HG03342 (cell line): Measurements from ENCODE around the gene HSP90AA1.
"Not testable (repeated sequence)": the region's sequence is repeated elsewhere in the genome, so short reads cannot be mapped to it uniquely, and the experiment has no call there.

Experiments used
- ATAC-seq: cut with Tn5 transposase; IDR thresholded peaks from one replicate; pipeline ENCODE4 v1.9.1; 2021; ENCODE audit warnings: mild to moderate bottlenecking, moderate library complexity; ENCODE audit not compliant: unreplicated experiment

The HSP90AA1 gene

DNA sequence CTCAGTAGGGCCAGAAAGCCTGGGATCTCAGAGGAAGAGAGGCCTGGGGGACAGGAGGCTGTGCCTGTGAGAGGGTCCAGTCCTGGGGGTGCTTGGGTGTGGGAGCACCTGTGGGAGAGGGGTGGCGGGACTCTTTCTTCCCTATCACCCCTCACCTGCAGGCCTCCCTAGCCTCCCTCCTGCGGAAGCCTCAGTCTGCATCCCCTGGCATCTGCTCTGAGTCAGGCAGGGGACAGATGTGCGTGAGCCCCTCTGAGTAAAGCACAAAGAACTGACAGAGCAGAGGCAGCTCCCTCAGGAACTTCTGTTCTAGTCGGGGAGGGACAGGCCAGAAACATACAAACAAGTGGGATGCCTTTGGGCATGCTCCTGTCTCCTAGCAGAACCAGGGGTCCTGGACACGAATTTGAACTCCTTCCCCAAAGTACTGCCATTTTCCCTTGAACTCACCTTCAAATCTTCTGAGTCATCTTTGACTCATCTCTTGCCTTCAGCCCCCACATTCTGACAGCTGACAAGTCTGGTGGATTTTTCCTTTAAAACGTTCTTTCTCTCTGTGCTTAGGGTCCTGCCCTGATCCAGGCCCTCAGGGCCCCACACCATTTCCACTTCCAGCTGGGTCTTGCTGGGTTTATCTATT, 8.5 kb upstream of the HSP90AA1 start:
- no peak for ATAC-seq

DNA sequence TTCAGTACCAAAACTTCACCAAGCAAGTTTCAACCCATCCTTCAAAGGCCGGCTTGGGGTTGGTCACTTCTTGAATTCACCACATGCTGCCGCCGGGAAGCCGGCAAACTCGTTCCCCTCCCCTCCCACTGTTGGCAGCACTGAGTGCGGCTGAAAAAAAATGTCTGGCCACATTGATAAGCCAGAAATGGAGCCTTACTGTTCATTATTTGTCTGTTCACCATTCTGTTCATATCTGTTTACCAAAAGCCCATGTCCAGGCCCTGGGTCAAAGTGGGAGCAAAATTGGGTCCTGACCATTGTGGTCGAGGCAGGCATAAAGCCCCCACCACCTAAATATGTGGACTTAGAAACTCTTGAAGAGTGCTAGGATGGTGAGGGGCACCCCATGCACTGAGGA, 7.3 kb upstream of the HSP90AA1 start:
- ATAC-seq, result no peak

DNA sequence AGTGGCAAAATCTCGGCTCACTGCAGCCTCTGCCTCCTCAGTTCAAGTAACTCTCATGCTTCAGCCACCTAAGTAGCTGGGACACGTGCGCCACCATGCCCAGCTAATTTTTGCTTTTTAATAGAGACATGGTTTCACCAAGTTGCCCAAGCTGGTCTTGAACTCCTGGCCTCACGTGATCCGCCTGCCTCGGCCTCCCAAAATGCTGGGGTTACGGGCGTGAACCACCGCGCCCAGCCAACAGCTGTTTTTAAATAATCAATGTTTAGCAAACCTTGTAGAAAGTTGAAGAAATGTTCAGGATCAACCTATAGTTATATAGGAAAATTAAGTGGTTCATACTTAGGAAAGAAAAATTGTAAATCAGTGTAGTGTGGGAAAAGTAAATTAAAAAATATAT, 6.0 kb upstream of the HSP90AA1 start:
- ATAC-seq, result no peak

DNA sequence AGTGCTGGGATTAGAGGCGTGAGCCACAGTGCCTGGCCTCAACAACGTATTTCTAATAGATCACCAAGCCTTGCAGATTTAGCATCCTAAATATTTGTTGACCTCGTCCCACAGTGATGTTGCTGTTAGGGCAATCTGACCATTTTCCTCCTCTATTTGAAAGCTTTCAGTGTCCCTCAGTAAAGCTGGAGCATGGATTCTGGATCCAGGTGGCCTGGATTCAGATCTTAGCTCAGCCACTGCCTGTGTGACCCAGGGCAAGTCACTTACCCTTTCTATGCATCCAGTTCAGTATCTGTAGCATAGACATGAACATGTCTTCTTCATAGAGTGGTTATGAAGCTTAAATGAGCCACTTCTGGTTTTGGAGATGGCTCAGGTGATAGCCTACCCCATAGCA, 3.9 kb upstream of the HSP90AA1 start:
- no peak for ATAC-seq

DNA sequence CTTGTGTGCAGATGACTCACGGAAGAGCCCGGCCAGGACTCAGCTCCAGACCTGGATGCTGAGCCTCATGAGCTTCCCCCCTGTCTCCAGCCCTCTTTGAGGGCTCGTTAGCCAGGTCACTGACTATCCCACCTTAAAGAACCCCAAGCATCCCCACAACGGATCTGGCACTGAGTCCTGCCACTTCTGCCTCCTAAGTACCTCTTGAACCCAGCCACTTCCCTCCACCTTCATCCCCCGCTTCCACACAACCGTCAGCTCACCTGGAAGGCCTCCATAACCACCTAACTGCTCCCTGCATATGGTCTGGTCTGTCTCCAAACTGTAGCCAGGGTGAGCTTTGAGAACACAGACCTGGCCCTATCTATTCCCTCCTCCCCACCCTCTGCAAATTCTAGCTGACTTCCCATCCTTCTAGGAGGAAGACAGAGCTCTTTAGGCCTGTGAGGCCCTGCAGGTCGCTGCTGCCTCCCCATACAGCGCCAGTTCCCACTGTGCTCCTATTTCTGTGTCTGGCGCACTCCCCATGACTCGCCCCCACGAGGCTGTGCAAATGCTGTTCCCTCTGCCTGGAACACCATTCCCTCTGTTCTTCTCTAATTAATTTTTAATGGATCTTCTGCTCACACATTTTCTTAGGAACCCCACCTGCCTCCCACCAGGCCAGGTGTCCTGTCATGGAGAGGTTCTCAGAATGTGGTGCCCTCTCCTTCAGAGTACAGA, 2.9 kb upstream of the HSP90AA1 start:
- ATAC-seq, result no peak

DNA sequence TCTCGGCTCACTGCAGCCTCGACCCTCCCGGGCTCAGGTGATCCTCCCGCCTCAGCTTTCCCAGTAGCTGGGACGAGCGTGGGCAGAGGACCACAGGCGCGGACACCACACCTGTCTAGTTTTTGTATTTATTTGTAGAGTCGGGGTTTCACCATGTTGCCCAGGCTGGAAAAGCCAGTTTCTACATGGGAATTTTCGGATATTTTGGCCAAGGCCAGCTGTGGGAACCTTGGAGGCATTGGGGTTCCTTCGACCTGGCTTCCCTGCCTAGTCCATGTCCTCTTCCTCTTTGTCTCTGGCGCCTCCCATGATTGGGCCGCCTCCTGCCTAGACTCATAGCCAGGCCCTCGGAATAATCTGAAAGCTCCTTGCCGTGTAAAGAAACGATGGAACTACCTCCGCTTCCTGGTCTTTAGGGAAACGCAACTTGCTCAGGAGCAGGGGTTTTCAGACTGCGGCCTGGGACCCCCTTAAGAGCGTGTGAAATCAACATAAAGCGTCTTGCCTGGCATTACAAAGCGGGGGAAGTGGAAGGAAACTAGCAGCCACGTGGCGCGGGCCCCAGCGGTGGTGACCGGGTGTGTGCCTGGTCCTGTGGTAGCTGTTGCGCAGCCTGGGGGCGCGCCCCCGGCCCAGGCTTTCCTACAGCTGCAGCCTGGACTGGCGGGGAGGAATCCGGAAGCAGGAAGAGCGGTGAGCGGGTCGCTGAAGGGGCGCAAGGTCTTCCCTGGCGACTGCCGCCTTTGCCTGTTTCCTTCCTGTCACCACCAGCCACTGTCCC, 1.4 kb upstream of the HSP90AA1 start:
- no peak for ATAC-seq

DNA sequence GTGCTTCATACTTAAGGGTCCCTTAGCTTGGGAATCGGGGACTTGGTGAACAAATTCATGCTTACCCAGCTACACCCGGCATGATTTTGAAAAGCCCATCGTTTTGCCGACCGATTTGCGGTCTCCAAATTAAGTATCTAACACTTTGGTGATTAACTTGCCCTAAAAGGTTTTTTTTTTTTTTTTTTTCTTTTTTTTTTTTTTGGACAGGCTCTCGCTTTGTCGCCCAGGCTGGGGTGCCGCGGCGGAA, 843 bp upstream of the HSP90AA1 start:
- no peak for ATAC-seq

DNA sequence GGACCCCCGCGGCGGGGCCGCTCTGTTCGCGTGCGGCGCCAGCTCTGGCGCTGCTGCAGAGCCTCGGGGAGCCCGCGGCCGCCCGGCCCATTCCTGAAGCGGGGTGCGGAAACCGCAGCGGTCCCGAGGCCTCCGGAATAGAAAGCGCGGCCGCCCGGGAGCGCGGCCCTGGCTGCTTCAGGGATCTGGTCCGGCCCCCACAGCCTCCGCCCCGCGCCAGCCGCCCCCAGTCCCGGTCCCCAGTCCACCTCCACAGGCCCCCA, 204 bp downstream of the HSP90AA1 start:
- ATAC-seq, result no peak

DNA sequence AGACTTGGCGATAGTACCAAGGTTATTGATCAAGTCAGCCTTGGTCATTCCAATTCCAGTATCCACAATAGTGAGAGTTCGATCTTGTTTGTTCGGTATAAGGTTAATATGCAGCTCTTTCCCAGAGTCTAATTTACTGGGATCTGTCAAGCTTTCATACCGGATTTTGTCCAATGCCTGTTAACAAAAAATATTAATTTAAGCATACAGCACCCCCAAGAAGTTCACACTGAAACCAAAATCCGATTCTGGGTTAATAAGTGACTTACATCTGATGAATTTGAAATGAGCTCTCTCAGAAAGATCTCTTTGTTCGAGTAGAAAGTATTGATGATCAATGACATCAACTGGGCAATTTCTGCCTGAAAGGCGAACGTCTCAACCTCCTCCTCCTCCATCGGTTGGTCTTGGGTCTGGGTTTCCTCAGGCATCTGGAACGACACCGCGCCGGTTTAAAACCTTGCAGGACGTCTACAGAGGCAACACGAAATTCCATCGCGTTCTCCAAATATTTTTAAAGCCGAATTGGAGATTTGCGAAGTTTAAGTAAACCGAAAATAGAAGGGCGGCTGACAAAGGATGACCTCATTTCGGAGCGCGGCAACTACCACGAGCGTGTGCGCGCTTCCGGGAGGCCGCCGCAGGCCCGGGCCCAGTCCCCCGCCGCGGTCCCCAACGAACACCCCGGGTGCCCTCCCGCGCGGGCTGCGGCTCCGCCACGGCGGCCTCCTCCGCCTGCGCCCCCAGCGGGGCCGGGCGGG, 716 bp downstream of the HSP90AA1 start:
- peak; percentile 16 for ATAC-seq

DNA sequence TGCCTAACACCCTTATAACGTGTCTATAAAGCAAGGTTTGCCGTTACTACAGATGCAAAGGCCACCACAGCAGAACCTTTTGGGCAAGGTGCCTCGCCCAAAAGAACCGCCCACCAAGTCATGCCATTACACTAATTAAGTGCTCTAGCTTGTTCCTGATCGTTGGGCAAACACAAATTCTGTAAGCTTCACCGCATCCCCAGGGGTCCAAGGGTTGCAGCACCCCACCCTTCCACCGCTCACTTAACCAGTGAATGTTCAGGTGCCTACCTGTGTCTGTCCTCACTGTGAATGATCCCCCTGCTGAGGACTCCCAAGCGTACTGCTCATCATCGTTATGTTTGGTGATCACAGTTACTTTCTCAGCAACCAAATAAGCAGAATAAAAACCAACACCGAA, 1.4 kb downstream of the HSP90AA1 start:
- no peak for ATAC-seq

DNA sequence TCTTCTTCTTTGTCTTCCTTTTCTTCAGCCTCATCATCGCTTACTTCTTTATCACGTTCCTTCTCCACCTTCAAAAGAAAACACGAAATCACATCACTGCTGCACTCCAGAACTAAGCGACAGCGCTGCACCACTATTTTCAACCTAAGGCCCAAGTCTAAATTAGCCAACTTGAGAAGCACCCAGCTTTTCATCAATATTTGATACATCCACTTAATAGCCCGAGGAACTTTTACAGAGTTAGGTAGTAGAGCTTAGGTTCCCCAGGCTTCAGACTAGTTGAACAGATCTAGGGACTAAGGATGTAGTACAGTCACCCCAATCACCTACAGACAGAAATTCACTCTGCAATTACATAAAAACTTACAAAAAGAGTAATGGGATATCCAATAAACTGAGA, 1.9 kb downstream of the HSP90AA1 start:
- ATAC-seq, result no peak

DNA sequence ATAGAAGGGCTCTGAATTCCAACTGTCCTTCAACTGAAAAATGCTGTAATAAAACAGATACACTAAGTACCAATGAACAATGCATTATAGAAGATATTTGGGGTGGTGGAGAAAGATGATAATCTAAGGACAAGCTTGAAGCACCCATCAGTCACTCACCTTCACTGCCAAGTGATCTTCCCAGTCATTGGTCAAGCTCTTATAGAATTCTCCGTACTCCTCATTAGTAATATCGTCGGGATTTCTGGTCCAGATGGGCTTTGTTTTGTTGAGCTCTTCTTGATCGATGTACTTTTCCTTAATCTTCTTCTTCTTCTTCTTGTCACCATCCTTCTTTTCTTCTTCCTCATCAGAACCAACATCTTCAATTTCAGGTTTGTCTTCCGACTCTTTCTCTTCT, 2.3 kb downstream of the HSP90AA1 start:
- ATAC-seq, result not testable (repeated sequence)

DNA sequence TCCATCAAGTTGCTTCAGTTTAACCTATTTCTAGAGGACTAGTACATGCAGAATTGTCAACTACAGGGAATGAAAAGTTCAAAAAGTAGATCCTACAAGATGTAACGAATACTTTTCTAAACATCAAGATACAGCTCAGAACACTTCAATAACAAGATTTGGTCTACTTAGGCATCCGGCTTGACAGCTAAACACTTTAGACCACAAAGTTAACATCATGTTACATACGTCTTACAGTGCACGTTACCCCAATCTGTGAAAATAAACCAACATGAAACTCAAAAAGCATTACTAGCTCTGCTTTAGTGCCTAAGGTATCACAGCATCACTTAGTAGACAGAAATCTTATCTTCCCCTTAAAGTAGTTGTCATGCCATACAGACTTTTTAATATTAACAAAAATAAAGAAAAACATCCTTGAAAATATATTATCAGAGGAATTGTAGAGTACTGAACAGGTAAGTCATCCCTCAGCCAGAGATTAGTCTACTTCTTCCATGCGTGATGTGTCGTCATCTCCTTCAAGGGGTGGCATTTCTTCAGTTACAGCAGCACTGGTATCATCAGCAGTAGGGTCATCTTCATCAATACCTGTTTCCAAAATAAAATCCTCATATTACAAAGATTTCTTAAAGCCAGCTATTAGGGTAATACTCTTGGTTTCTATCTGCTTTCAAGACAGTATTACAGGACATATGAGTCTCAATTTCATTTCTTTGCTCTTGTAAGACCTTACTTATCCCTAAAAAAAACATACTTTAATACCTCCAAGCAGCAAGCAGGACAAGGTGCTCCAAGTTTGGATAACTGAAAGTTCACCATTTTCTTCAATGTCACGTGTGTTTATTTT, 5.4 kb downstream of the HSP90AA1 start:
- ATAC-seq, result no peak

DNA sequence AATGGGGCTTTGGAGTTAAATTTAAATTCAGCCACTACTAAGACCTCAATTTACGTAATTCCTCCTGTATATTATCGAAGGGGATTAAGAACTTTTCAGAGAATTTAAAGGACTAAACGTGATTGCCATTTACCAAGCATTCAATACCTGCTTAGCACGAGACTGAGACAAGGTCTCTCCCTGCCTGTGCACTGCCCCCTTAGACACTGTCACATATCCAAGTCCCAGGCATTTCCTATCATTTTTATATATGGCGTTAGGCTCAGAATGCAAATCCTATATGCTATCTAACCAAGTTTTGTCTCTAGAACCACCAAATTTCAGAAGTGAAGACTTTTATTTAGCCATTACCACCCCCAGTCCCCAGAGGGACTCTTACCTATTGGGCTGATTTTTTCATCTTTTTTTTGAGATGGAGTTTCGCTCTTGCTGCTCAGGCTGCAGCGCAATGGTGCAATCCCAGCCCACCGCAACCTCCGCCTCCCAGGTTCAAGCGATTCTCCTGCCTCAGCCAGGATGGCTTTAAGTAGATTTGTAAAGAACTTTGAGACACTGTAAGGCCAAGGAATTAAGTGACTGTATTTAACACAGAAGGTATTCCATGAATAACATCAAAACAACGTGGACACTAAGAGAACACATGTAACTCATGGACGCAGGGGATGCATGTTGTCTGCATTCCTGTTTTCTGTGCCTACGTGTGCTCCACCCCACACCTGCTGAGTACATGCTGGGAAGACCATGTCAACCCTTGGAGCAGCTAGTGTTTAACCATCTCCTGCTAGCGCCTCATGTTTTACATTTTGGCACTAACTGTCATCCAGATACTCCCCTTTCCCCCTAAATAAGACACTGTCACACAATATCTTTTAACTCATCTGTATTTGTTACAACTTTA, 6.4 kb downstream of the HSP90AA1 start:
- ATAC-seq, result no peak

DNA sequence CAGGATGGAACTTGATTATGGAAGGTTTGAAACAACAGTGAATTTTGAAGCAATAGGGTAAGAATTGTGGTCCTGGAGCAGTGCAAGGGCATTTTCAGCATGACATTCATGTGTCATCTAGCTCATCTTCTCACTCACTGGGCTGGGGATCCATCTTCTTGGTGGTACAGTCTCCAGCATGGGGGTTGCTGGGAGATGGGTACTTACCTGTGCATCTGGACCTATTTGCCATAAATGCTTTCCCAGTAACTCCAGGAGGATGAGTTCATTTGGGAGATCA, 7.2 kb downstream of the HSP90AA1 start:
- no peak for ATAC-seq

DNA sequence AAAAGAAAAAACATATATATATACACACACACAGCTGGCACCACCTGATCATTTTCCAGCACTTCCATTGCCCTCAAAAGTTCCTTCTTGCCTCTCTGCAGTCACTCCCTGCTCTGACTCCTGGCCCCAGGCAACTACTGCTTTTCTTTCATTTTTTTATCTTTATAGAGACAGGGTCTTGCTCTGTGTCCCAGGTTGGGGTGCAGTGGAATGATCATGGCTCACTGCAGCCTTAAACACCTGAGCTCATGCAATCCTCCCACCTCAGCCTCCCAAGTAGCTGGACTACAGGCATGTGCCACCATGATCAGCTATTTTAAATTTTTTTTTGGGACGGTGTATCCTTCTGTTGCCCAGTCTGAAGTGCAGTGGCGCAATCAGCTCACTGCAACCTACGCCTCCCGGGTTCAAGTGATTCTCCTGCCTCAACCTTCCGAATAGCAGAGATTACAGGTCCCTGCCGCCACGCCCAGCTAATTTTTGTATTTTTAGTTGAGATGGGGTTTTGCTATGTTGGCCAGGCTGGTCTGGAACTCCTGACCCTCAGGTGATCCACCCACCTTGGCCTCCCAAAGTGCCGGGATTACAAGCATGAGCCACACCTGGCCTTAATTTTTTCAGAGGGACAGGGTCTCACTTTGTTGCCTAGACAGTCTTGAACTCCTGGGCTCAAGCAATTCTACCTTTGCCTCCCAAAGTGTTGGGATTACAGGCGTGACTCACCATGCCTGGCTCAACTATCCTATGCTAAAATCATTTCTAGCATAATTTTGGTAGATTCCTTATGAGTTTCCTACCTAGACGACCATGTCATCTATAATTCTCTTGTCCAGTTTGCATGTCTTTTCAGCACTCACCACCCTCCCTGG, 7.8 kb downstream of the HSP90AA1 start:
- ATAC-seq, result no peak

DNA sequence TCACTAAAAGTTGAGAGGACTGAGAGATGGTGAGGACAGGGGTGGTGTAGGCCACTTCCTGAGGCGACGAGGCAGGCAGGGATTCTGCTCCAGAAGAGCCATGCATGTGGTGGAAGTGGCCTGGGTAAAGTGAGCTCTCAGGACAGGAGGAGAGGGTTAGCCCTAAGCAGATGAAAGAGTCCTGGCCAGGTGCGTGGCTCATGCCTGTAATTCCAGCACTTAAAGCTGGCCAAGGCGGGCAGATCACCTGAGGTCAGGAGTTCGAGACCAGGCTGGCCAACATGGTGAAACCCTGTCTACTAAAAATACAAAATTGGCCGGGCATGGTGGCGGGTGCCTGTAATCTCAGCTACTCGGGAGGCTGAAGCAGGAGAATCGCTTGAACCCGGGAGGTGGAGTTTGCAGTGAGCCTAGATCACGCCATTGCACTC, 8.5 kb downstream of the HSP90AA1 start:
- ATAC-seq, result not testable (repeated sequence)

DNA sequence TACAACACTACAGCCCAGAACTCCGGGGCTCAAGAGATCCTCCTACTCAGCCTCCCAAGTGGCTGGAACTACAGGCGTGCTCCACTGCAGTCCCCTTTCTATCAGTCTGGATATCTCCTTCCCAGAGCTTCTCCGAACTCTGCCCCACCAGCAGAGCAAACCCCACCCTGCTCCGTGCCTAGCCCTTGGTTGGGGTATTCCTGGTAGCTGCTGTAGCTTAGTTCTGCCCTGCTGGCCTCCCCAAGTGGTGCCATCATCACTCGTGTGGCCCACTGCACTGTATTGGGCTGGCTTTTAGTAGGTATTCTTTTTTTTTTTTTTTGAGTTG, 9.5 kb downstream of the HSP90AA1 start:
- no peak for ATAC-seq

DNA sequence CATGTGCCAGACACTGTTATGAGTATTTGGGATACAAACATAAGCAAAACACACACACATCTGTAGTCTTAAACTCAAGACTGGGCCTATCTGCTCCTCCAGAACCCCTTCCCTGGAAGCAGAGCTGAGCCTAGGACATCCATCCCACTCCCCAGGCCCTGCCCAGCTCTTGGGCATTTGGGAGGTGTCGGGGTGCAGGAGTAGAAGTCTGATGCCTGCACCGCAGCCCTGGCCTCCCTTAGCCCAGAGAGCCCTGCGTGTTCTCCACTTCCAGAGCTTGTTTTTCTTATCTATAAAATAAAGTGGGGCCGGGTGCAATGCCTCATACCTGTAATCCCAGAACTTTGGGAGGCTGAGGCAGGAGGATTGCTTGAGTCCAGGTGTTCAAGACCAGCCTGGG, 11.7 kb downstream of the HSP90AA1 start:
- no peak for ATAC-seq
